SU-DHL-6 (cell line): Measurements from ENCODE around the gene SAMD10.

Experiments used
- H2AFZ ChIP-seq: fragments of 200-600 bp; sonication (generic); 2 replicates; pipeline ENCODE4 v1.6.1; 2014; ENCODE audit warnings: low read depth, mild to moderate bottlenecking, moderate library complexity, mixed read lengths, antibody characterized with exemption, low read length; ENCODE audit not compliant: severe bottlenecking
- H3F3A ChIP-seq: fragments of 200-600 bp; shearing (Covaris generic); 2 replicates; pipeline ENCODE4 v1.6.0; 2016; ENCODE audit warnings: antibody characterized with exemption, mild to moderate bottlenecking; ENCODE audit not compliant: insufficient read depth
- H3K27ac ChIP-seq: fragments of 200-600 bp; sonication (generic); 2 replicates; pipeline ENCODE4 v1.5.1; 2016; ENCODE audit warnings: low read depth, mild to moderate bottlenecking, low read length, moderate library complexity, mixed read lengths
- H3K27me3 ChIP-seq: fragments of 200-600 bp; sonication (generic), shearing (Covaris generic); 2 replicates; pipeline ENCODE4 v1.6.0; 2014; ENCODE audit warnings: mild to moderate bottlenecking, low read length
- H3K36me3 ChIP-seq: fragments of 200-600 bp; sonication (generic); 2 replicates; pipeline ENCODE4 v1.6.1; 2014; ENCODE audit warnings: mild to moderate bottlenecking, low read length, mixed read lengths
- H3K4me2 ChIP-seq: fragments of 300-600, 200-600 bp; shearing (Covaris generic), sonication (generic); 2 replicates; pipeline ENCODE4 v1.6.0; 2014; ENCODE audit warnings: low read length, low read depth, mild to moderate bottlenecking; ENCODE audit not compliant: poor library complexity, severe bottlenecking
- H3K4me3 ChIP-seq: fragments of 200-600 bp; sonication (generic); 2 replicates; pipeline ENCODE4 v1.5.1; 2014; ENCODE audit warnings: antibody characterized with exemption, low read length, mild to moderate bottlenecking, mixed read lengths; ENCODE audit not compliant: insufficient read depth, poor library complexity, severe bottlenecking
- H3K79me2 ChIP-seq: fragments of 200-600 bp; sonication (generic); 2 replicates; pipeline ENCODE4 v1.6.1; 2014; ENCODE audit warnings: mild to moderate bottlenecking, low read length, moderate library complexity; ENCODE audit not compliant: insufficient read depth
- H3K9ac ChIP-seq: fragments of 200-600 bp; sonication (generic); 2 replicates; pipeline ENCODE4 v1.7.0; 2014; ENCODE audit warnings: mild to moderate bottlenecking, low read length
- H3K9me2 ChIP-seq: fragments of 200-600 bp; sonication (generic); replicated peaks from 2 replicates; pipeline ENCODE4 v1.6.1; 2014; ENCODE audit warnings: low read length; ENCODE audit not compliant: insufficient read depth
- H3K9me3 ChIP-seq: fragments of 200-600 bp; sonication (generic); 2 replicates; pipeline ENCODE4 v1.6.1; 2014; ENCODE audit warnings: low read length, mixed read lengths; ENCODE audit not compliant: insufficient read depth
- H4K20me1 ChIP-seq: fragments of 200-600 bp; sonication (generic); 2 replicates; pipeline ENCODE4 v1.6.1; 2014; ENCODE audit warnings: low read depth, mild to moderate bottlenecking, antibody characterized with exemption, low read length, moderate library complexity, mixed read lengths
- EZH2phosphoT487 ChIP-seq: fragments of 200-600 bp; sonication (generic), shearing (Covaris generic); conservative IDR thresholded peaks from 2 replicates; pipeline ENCODE4 v1.6.1; 2018; ENCODE audit warnings: mild to moderate bottlenecking, antibody characterized with exemption, low read length, moderate library complexity, mixed read lengths
- TF ChIP-seq, protein P1 (sequence below): fragments of 200-600 bp; sonication (generic); IDR thresholded peaks from one replicate; pipeline ENCODE4 v1.5.1; 2017; ENCODE audit warnings: antibody characterized with exemption, mild to moderate bottlenecking, low read length, moderate library complexity; ENCODE audit not compliant: insufficient read depth, poor library complexity, severe bottlenecking

Gene SAMD10

DNA sequence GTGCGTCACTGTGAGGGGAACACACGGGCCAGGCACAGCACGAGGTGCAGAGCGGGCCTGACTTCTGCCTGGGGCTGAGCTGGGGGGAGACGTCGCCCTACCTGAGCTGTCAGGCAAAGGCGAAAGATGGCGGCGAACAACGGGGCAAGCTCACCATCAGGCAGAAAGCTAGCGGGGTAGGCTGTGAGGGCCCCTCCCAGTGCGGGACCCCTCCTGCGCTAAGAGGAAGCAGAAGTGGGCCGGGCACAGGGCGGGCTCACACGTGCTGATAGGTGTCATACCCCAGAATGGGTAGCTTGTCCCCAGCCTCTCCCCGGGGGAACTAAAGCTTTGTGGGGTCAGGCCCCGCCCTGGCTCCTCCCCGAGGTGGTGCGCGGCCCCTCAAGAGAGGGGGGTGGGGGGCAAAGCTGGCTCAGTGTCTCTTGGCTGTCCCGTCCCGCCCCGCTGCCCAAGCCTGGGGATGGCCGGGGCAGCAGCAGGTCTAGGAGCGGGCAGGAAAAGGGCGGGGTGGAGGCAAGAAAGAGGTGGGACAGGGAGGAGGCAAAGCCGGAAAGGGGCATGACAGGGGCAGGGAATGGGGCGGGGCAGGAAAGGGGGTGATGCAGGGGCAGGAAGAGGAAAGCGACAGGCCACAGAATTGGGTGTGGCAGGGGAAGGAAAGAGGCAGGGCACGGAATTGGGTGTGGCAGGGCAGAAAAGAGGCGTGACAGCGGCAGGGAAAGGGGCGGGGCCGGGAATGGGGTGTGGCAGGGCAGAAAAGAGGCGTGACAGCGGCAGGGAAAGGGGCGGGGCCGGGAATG, 38.0 kb downstream of the SAMD10 start:
- Histone ChIP-seq H3K4me2 (no peak overlapping the region), H4K20me1 (no peaks in the 10 kb centered on the region), H3K9me2 (no peaks in the 10 kb centered on the region), H3K79me2 (no peaks in the 10 kb centered on the region), H3K27ac (no peak overlapping the region), H3K27me3 (no peaks in the 10 kb centered on the region), H3K4me3 (no peak overlapping the region), H2AFZ (no peak overlapping the region), H3F3A (no peaks in the 10 kb centered on the region; the same call in 1 of the 2 replicates), H3K36me3 (no peaks in the 10 kb centered on the region), H3K9me3 (no peaks in the 10 kb centered on the region), H3K9ac (no peak overlapping the region)
- TF ChIP-seq, protein P1, sequence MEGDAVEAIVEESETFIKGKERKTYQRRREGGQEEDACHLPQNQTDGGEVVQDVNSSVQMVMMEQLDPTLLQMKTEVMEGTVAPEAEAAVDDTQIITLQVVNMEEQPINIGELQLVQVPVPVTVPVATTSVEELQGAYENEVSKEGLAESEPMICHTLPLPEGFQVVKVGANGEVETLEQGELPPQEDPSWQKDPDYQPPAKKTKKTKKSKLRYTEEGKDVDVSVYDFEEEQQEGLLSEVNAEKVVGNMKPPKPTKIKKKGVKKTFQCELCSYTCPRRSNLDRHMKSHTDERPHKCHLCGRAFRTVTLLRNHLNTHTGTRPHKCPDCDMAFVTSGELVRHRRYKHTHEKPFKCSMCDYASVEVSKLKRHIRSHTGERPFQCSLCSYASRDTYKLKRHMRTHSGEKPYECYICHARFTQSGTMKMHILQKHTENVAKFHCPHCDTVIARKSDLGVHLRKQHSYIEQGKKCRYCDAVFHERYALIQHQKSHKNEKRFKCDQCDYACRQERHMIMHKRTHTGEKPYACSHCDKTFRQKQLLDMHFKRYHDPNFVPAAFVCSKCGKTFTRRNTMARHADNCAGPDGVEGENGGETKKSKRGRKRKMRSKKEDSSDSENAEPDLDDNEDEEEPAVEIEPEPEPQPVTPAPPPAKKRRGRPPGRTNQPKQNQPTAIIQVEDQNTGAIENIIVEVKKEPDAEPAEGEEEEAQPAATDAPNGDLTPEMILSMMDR = no peak
- TF ChIP-seq EZH2phosphoT487 = no peak

DNA sequence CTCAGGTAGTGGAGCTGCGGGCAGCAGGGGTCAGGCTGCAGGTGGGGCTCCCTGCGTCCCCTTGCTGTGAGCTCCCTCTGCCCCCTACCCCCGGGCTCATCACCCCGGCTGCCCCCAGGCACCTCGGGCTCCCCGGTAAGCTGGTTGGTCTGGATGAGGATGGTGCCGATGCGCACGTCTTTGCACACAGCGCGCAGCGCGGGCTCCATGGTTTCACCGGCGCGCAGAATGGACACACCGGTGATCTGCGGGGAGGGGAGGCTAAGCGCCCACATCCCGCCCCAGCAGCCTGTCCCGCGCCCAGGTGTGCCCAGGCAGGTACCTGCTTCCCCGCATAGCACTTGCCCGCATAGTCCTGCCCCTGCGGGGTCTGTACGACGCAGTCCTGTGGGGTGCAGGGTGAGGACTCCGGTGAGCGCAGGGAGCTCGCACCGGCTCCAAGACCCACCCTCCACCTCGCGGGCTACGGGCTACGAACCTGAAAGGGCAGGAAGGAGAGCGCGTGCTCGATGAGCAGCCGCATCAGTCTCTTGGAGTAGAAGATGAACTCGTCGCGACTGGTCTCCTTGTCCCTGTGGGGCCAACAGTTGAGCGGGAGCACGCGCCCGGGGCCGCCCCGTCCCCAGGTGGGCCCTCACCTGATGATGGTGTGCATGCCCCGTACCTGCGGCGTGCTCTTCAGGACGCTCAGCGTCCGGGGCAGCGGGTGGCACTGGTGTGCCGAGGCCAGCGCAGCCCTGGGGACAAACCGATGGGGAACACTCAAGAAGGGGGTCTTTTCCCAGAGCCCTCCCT, 38.8 kb downstream of the SAMD10 start:
- TF ChIP-seq, protein P1 = no peak
- no peak for TF ChIP-seq EZH2phosphoT487
- Histone ChIP-seq H3K9ac (no peak overlapping the region), H3K4me2 (no peak overlapping the region)

DNA sequence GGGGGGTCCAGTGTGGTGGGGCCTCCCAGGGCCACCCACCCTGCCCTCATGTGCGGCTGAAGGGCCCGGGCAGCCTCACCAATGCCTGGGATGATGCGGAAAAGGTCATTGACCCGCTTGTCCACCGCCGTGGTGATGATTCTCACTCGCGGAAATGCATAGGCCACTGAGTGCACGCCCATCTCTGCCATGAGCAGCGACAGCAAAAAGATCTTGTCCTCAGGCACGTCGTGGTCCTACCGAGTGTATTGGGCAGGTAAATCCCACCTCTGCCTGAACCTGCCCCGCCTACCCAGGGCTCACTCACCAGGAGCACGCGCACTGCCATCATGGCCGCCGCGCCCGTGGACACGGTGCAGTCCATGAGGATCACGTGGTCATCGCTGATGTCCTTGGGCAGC, 39.4 kb downstream of the SAMD10 start:
- TF ChIP-seq, protein P1 = no peak
- no peak for TF ChIP-seq EZH2phosphoT487
- no peaks in the 10 kb centered on the region for H3K79me2 ChIP-seq
- H3K9me2 ChIP-seq = no peaks in the 10 kb centered on the region
- H3K9me3 ChIP-seq = no peaks in the 10 kb centered on the region
- no peak overlapping the region for H3K9ac ChIP-seq
- no peaks in the 10 kb centered on the region; the same call in 1 of the 2 replicates for H3F3A ChIP-seq
- H3K27ac ChIP-seq = no peak overlapping the region
- no peak overlapping the region for H3K4me3 ChIP-seq
- H4K20me1 ChIP-seq = no peaks in the 10 kb centered on the region
- H3K27me3 ChIP-seq = no peaks in the 10 kb centered on the region
- no peaks in the 10 kb centered on the region for H3K36me3 ChIP-seq
- no peak overlapping the region for H3K4me2 ChIP-seq
- H2AFZ ChIP-seq = no peak overlapping the region

More for the DNA sequence above, 38.8 kb downstream of the SAMD10 start:
- Histone ChIP-seq H3K79me2 (no peaks in the 10 kb centered on the region), H3K27ac (no peak overlapping the region), H3K9me2 (no peaks in the 10 kb centered on the region), H2AFZ (no peak overlapping the region), H3F3A (no peaks in the 10 kb centered on the region; the same call in 1 of the 2 replicates), H3K9me3 (no peaks in the 10 kb centered on the region), H4K20me1 (no peaks in the 10 kb centered on the region), H3K4me3 (no peak overlapping the region), H3K36me3 (no peaks in the 10 kb centered on the region), H3K27me3 (no peaks in the 10 kb centered on the region)
